Osteocyte (in vitro differentiated cells): Measurements from ENCODE around the gene GSK3B. TPM values are rescaled to one million over a fixed set of nuclear protein-coding genes. Genes with fewer than 3 reads are reported as not detected.

Experiments used
- DNase-seq: peaks from one replicate; pipeline ENCODE4 v3.0.0; 2021; ENCODE audit warnings: mixed read lengths; ENCODE audit not compliant: unreplicated experiment; ENCODE audit errors: extremely low spot score
- H3K27ac Mint-ChIP-seq: one replicate; pipeline ENCODE4 v1.8.0; 2021; ENCODE audit warnings: mild to moderate bottlenecking, mixed read lengths; ENCODE audit not compliant: unreplicated experiment
- H3K27me3 Mint-ChIP-seq: one replicate; pipeline ENCODE4 v1.8.0; 2021; ENCODE audit warnings: mixed read lengths; ENCODE audit not compliant: unreplicated experiment
- H3K36me3 Mint-ChIP-seq: one replicate; pipeline ENCODE4 v1.8.0; 2021; ENCODE audit warnings: mixed read lengths; ENCODE audit not compliant: unreplicated experiment
- H3K4me1 Mint-ChIP-seq: one replicate; pipeline ENCODE4 v1.8.0; 2021; ENCODE audit warnings: mixed read lengths; ENCODE audit not compliant: unreplicated experiment
- H3K4me3 Mint-ChIP-seq: one replicate; pipeline ENCODE4 v1.8.0; 2021; ENCODE audit warnings: mild to moderate bottlenecking, moderate library complexity, mixed read lengths; ENCODE audit not compliant: unreplicated experiment
- H3K9me3 Mint-ChIP-seq: one replicate; pipeline ENCODE4 v1.8.0; 2021; ENCODE audit warnings: mixed read lengths; ENCODE audit not compliant: unreplicated experiment
- long read RNA-seq: library from polyadenylated mRNA; unstranded; transcript quantifications from one replicate; pipeline ENCODE4 v2.0.0, GENCODE V29; 2021
- total RNA-seq: library from RNA; stranded (reverse); gene quantifications from 2 replicates; pipeline ENCODE4 v1.2.1, GENCODE V29; 2021
- TF ChIP-seq, protein P1 (sequence below): fragments of 200-600 bp; sonication (generic); IDR thresholded peaks from 2 replicates; pipeline ENCODE4 v1.5.0; 2021; ENCODE audit warnings: antibody characterized with exemption, mild to moderate bottlenecking, moderate library complexity

The GSK3B gene
- total RNA-seq: 80.0 and 84.8 TPM in 2 replicates
- long read RNA-seq, full-length matches to known transcripts: 4 of 9 reads
- long read RNA-seq, partial matches to known transcripts: 3 of 9 reads
- long read RNA-seq, other reads (novel, unspliced or antisense): 2 of 9 reads

- TF ChIP-seq, protein P1, sequence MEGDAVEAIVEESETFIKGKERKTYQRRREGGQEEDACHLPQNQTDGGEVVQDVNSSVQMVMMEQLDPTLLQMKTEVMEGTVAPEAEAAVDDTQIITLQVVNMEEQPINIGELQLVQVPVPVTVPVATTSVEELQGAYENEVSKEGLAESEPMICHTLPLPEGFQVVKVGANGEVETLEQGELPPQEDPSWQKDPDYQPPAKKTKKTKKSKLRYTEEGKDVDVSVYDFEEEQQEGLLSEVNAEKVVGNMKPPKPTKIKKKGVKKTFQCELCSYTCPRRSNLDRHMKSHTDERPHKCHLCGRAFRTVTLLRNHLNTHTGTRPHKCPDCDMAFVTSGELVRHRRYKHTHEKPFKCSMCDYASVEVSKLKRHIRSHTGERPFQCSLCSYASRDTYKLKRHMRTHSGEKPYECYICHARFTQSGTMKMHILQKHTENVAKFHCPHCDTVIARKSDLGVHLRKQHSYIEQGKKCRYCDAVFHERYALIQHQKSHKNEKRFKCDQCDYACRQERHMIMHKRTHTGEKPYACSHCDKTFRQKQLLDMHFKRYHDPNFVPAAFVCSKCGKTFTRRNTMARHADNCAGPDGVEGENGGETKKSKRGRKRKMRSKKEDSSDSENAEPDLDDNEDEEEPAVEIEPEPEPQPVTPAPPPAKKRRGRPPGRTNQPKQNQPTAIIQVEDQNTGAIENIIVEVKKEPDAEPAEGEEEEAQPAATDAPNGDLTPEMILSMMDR: no peak
- no peaks in the 10 kb centered on the region for H3K27me3 Mint-ChIP-seq
- H3K4me1 Mint-ChIP-seq: peaks cover 26% of the 10 kb centered on the region
- H3K36me3 Mint-ChIP-seq: peaks cover 6% of the 10 kb centered on the region
- no peak within 1 kb of the TSS for H3K4me3 Mint-ChIP-seq
- DNase-seq: peak; percentile 91
- H3K9me3 Mint-ChIP-seq: no peaks in the 10 kb centered on the region
- H3K27ac Mint-ChIP-seq: no peak within 1 kb of the TSS
Observed at GRCh38 chr3:120093911-120094775, at the start of gene GSK3B. Gene GSK3B, minus strand, starts transcription at chr3:120094447. Its CDS starts 1,013 bp downstream, at chr3:120093434.

DNA sequence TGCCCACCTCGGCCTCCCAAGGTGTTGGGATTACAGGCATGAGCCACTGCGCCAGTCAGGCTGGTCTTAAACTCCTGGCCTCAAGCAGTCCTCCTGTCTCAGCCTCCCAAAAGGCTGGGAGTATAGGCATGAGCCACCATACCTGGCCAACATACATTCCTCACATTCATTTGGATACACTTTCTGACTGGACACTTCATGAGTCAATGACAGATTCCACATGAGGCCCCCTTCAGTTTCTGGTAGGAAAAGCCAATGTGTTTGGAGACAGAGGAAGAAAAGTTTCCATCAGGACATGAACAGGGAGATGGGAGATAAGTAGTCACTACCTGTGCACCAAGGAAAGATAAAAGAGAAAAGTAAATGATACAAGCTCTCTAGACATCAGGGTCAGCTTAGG, 49.4 kb upstream of the GSK3B start:
- Mint-ChIP-seq H3K27me3 (no peaks in the 10 kb centered on the region), H3K4me3 (no peak overlapping the region), H3K27ac (no peak overlapping the region), H3K4me1 (peaks cover 27% of the 10 kb centered on the region), H3K36me3 (no peaks in the 10 kb centered on the region), H3K9me3 (no peaks in the 10 kb centered on the region)
- TF ChIP-seq, protein P1: no peak
- DNase-seq: no peak

GRCh38 chr3:120142236-120142635, 48.0 kb upstream of the GSK3B start:
- no peaks in the 10 kb centered on the region for H3K9me3 Mint-ChIP-seq
- no peaks in the 10 kb centered on the region for H3K36me3 Mint-ChIP-seq
- no peak overlapping the region for H3K27ac Mint-ChIP-seq
- TF ChIP-seq, protein P1: no peak
- DNase-seq: no peak
- no peaks in the 10 kb centered on the region for H3K27me3 Mint-ChIP-seq
- H3K4me1 Mint-ChIP-seq: peaks cover 23% of the 10 kb centered on the region
- no peak overlapping the region for H3K4me3 Mint-ChIP-seq

GRCh38 chr3:120140098-120140742, 46.0 kb upstream of the GSK3B start:
- DNase-seq: peak; percentile 78
- Mint-ChIP-seq H3K4me3 (no peak overlapping the region), H3K4me1 (peaks cover 28% of the 10 kb centered on the region), H3K36me3 (no peaks in the 10 kb centered on the region), H3K27me3 (no peaks in the 10 kb centered on the region), H3K9me3 (no peaks in the 10 kb centered on the region), H3K27ac (no peak overlapping the region)
- TF ChIP-seq, protein P1: no peak

DNA sequence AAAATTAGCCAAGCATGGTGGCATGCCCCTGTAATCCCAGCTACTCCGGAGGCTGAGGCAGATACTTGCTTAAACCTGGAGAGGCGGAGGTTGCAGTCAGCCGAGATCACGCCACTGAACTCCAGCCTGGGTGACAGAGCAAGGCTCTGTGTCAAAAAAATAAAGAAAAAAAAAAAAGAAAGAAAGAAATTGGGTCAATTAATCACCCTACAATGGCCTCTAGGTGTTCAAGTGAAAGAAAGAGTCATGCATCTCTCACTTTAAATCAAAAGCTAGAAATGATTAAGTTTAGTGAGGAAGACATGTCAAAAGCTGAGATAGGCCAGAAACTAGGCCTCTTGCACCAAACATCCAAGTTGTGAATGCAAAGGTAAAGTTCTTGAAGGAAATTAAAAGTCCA, 44.9 kb upstream of the GSK3B start:
- TF ChIP-seq, protein P1: no peak
- H3K27ac Mint-ChIP-seq: no peak overlapping the region

More for the DNA sequence above, 44.9 kb upstream of the GSK3B start:
- Mint-ChIP-seq H3K4me3 (no peak overlapping the region), H3K27me3 (no peaks in the 10 kb centered on the region), H3K36me3 (no peaks in the 10 kb centered on the region), H3K4me1 (peaks cover 27% of the 10 kb centered on the region), H3K9me3 (no peaks in the 10 kb centered on the region)
- no peak for DNase-seq
